OCI-LY1 (cell line): ENCODE results near the gene CCR9.

ENCODE experiments used
- H2AFZ ChIP-seq: fragments of 200-600 bp; sonication (generic), shearing (Covaris generic); 2 replicates; pipeline ENCODE4 v1.6.0; 2014; ENCODE audit warnings: antibody characterized with exemption, mild to moderate bottlenecking, low read length
- H3F3A ChIP-seq: fragments of 200-600 bp; sonication (generic), shearing (Covaris generic); 2 replicates; pipeline ENCODE4 v1.6.0; 2014; ENCODE audit warnings: mild to moderate bottlenecking, antibody characterized with exemption, low read length, moderate library complexity; ENCODE audit not compliant: insufficient read depth
- H3K27ac ChIP-seq: fragments of 200-600 bp; sonication (generic); 2 replicates; pipeline ENCODE4 v1.5.1; 2014; ENCODE audit warnings: low read length, mixed run types, mild to moderate bottlenecking, low read depth; ENCODE audit not compliant: poor library complexity, severe bottlenecking
- H3K27me3 ChIP-seq: fragments of 200-600 bp; sonication (generic); 2 replicates; pipeline ENCODE4 v1.6.0; 2014; ENCODE audit warnings: antibody characterized with exemption, mild to moderate bottlenecking, low read length, moderate library complexity; ENCODE audit not compliant: insufficient read depth
- H3K36me3 ChIP-seq: fragments of 200-600 bp; sonication (generic); 2 replicates; pipeline ENCODE4 v1.6.1; 2014; ENCODE audit warnings: mild to moderate bottlenecking, antibody characterized with exemption, low read length, moderate library complexity, mixed read lengths; ENCODE audit not compliant: insufficient read depth
- H3K4me1 ChIP-seq: fragments of 200-600 bp; sonication (generic); 2 replicates; pipeline ENCODE4 v1.5.1; 2014; ENCODE audit warnings: mild to moderate bottlenecking, low read length, moderate library complexity; ENCODE audit not compliant: insufficient read depth, severe bottlenecking
- H3K4me2 ChIP-seq: fragments of 200-600 bp; sonication (generic), shearing (Covaris generic); 2 replicates; pipeline ENCODE4 v1.6.1; 2014; ENCODE audit warnings: low read length
- H3K4me3 ChIP-seq: fragments of 200-600 bp; sonication (generic); 2 replicates; pipeline ENCODE4 v1.5.1; 2014; ENCODE audit warnings: low read length, low read depth, mild to moderate bottlenecking, mixed read lengths; ENCODE audit not compliant: poor library complexity, severe bottlenecking
- H3K79me2 ChIP-seq: fragments of 200-600 bp; shearing (Covaris generic); 2 replicates; pipeline ENCODE4 v1.6.1; 2016; ENCODE audit warnings: mixed run types, low read length, mixed read lengths; ENCODE audit not compliant: insufficient read depth
- H3K9ac ChIP-seq: fragments of 200-600 bp; sonication (generic), shearing (Covaris generic); 2 replicates; pipeline ENCODE4 v1.6.1; 2014; ENCODE audit warnings: mild to moderate bottlenecking, low read length, mixed read lengths
- H3K9me2 ChIP-seq: fragments of 200-600 bp; sonication (generic), shearing (Covaris generic); 2 replicates; pipeline ENCODE4 v1.6.1; 2014; ENCODE audit warnings: low read depth, mild to moderate bottlenecking, low read length, mixed read lengths
- H3K9me3 ChIP-seq: fragments of 200-600 bp; shearing (Covaris generic); 2 replicates; pipeline ENCODE4 v1.6.1; 2014; ENCODE audit warnings: low read length, mixed read lengths
- H4K20me1 ChIP-seq: fragments of 200-600 bp; sonication (generic), shearing (Covaris generic); 2 replicates; pipeline ENCODE4 v1.6.0; 2016; ENCODE audit warnings: mild to moderate bottlenecking, low read length; ENCODE audit not compliant: insufficient read depth
- EZH2 ChIP-seq: fragments of 200-600 bp; sonication (generic), shearing (Covaris generic); IDR thresholded peaks from 2 replicates; pipeline ENCODE4 v1.8.0; 2017; ENCODE audit warnings: borderline replicate concordance, mixed run types, mild to moderate bottlenecking, antibody characterized with exemption, low read length, moderate library complexity, mixed read lengths
- TF ChIP-seq, protein P1 (sequence below): fragments of 200-600 bp; sonication (generic), shearing (Covaris generic); IDR thresholded peaks from 2 replicates; pipeline ENCODE4 v1.5.1; 2017; ENCODE audit warnings: mild to moderate bottlenecking, antibody characterized with exemption, low read length, moderate library complexity, mixed read lengths

Gene CCR9

DNA sequence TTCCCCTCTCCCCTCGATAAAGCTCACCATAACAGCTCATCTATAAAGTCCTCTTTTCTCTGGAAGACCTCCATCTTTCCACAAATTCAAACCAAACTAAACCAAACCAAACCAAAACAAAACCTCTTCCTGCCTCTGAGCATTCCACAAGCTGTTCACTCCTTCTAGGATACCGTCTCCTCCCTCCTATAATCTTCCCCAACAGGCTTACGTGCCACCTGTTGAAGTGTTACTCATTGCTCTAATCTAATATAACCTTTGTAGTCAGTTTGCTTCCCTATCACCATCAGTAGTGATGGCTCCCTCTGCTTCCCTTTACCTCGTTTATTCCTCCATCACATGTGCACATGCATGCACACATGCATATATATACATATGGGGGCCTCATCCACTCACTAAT is 12.7 kb upstream of the CCR9 start:
- H3K27ac ChIP-seq: no peak overlapping the region
- H3K4me3 ChIP-seq: no peak overlapping the region
- H3K36me3 ChIP-seq: no peaks in the 10 kb centered on the region
- TF ChIP-seq EZH2: no peak
- TF ChIP-seq, protein P1, sequence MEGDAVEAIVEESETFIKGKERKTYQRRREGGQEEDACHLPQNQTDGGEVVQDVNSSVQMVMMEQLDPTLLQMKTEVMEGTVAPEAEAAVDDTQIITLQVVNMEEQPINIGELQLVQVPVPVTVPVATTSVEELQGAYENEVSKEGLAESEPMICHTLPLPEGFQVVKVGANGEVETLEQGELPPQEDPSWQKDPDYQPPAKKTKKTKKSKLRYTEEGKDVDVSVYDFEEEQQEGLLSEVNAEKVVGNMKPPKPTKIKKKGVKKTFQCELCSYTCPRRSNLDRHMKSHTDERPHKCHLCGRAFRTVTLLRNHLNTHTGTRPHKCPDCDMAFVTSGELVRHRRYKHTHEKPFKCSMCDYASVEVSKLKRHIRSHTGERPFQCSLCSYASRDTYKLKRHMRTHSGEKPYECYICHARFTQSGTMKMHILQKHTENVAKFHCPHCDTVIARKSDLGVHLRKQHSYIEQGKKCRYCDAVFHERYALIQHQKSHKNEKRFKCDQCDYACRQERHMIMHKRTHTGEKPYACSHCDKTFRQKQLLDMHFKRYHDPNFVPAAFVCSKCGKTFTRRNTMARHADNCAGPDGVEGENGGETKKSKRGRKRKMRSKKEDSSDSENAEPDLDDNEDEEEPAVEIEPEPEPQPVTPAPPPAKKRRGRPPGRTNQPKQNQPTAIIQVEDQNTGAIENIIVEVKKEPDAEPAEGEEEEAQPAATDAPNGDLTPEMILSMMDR: no peak
- no peak overlapping the region for H2AFZ ChIP-seq
- no peaks in the 10 kb centered on the region for H3K9me2 ChIP-seq
- no peaks in the 10 kb centered on the region for H3K27me3 ChIP-seq
- H3F3A ChIP-seq: no peaks in the 10 kb centered on the region
- H3K79me2 ChIP-seq: no peaks in the 10 kb centered on the region
- no peaks in the 10 kb centered on the region for H3K9me3 ChIP-seq
- no peak overlapping the region for H3K9ac ChIP-seq
- H4K20me1 ChIP-seq: no peaks in the 10 kb centered on the region
- no peaks in the 10 kb centered on the region for H3K4me1 ChIP-seq
- H3K4me2 ChIP-seq: no peak overlapping the region

DNA sequence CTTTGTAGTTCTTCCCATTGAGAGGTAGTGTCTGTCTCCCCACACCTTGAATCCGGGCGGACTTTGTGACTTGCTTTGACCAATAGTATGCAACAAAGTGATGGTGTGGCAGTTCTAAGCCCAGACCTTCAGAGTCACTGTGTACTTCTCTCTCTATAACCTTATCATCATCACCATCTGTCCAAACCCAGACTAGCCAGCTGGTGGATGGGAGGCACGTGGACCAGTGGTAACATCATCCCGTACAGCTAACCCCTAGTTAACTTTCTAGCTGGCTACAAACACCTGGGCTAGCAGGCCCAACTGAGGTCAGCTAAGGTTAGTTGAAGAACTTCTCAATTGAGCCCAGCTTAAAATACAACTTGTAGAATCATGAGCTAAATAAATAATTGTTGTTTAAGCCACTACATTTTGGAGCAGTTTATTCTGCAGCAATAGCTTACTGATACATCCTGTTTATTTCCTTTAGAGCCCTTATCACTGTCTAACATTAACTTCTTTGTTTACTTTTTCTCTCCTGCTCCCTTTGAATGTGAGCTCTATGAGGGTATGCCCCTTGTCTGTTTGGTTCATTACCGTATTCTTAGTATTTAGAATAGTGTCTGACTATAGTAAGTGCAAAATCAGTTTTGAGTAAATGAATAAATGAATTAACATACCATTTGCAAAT is 11.5 kb upstream of the CCR9 start:
- Histone ChIP-seq H3K9me3 (no peaks in the 10 kb centered on the region), H4K20me1 (no peaks in the 10 kb centered on the region), H3F3A (no peaks in the 10 kb centered on the region), H3K27ac (no peak overlapping the region), H3K27me3 (no peaks in the 10 kb centered on the region), H3K4me2 (no peak overlapping the region), H3K9ac (no peak overlapping the region), H2AFZ (no peak overlapping the region), H3K4me3 (no peak overlapping the region), H3K9me2 (no peaks in the 10 kb centered on the region), H3K4me1 (no peaks in the 10 kb centered on the region), H3K36me3 (no peaks in the 10 kb centered on the region), H3K79me2 (no peaks in the 10 kb centered on the region)
- no peak for TF ChIP-seq EZH2
- TF ChIP-seq, protein P1: no peak

DNA sequence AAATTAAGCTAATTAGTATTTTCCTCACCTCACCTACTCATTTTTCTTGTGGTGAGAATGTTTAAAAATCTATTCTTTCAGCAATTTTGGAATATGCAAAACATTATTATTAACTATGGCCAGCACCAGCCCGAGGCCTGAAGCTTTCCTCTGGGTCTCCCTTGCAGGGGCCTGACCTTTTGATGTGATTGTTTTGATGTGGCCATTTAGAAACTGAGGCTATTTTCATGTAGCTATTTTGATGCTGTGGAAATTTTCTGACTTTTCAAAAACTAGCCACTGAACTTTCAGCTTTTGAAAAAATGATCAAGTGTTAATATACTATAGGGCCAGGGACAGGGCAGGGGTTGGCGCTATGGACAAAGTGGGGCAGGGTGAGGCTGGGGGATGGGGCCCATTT is 8.2 kb upstream of the CCR9 start:
- no peaks in the 10 kb centered on the region for H3F3A ChIP-seq
- H3K9me3 ChIP-seq: no peaks in the 10 kb centered on the region
- H3K27me3 ChIP-seq: no peaks in the 10 kb centered on the region; the same call in 1 of the 2 replicates
- H2AFZ ChIP-seq: no peak overlapping the region
- H3K4me1 ChIP-seq: no peaks in the 10 kb centered on the region
- no peaks in the 10 kb centered on the region for H3K9me2 ChIP-seq
- no peaks in the 10 kb centered on the region for H3K36me3 ChIP-seq
- no peaks in the 10 kb centered on the region for H4K20me1 ChIP-seq
- no peak overlapping the region for H3K4me3 ChIP-seq
- H3K79me2 ChIP-seq: no peaks in the 10 kb centered on the region
- H3K27ac ChIP-seq: no peak overlapping the region
- no peak overlapping the region for H3K9ac ChIP-seq
- TF ChIP-seq, protein P1: no peak
- TF ChIP-seq EZH2: no peak
- no peak overlapping the region for H3K4me2 ChIP-seq
